ENCODE data around the gene ASIC2.

Gene ASIC2

GRCh38 chr17:33099252-33099651, 193.8 kb downstream of the ASIC2 start:
- TF ChIP-seq REST (IDR thresholded peaks at IDR 0.05; ENCODE audit: insufficient replicate concordance, low read depth) (no peak), GABPA (IDR thresholded peaks at IDR 0.05; ENCODE audit: low read depth) (no peak), SPI1 (IDR thresholded peaks at IDR 0.05; ENCODE audit: borderline replicate concordance, low read depth) (no peak), POLR2AphosphoS5 (IDR thresholded peaks at IDR 0.05; ENCODE audit: low read depth) (no peak), CTCF (IDR thresholded peaks at IDR 0.05; ENCODE audit: insufficient read depth, low read length) (no peak)
- Histone ChIP-seq H3K27ac (replicated peaks) (no peak overlapping the region), H3K4me3 (replicated peaks; ENCODE audit: insufficient read depth, low read length) (no peak overlapping the region), H3K27me3 (ENCODE audit: insufficient read depth, poor library complexity, severe bottlenecking) (no peaks in the 10 kb centered on the region)
- DNase-seq (ENCODE audit: low read depth in 1 of 2, low spot score in 1 of 2): no peak

- no peaks in the 10 kb centered on the region for H3K27me3 ChIP-seq (ENCODE audit: insufficient read depth, poor library complexity, severe bottlenecking)
- TF ChIP-seq GABPA (IDR thresholded peaks at IDR 0.05; ENCODE audit: low read depth): no peak
- no peak for TF ChIP-seq REST (IDR thresholded peaks at IDR 0.05; ENCODE audit: insufficient replicate concordance, low read depth)
- no peak for TF ChIP-seq CTCF (IDR thresholded peaks at IDR 0.05; ENCODE audit: insufficient read depth, low read length)
- TF ChIP-seq POLR2AphosphoS5 (IDR thresholded peaks at IDR 0.05; ENCODE audit: low read depth): no peak
- TF ChIP-seq SPI1 (IDR thresholded peaks at IDR 0.05; ENCODE audit: borderline replicate concordance, low read depth): no peak
- H3K27ac ChIP-seq (replicated peaks): no peak overlapping the region
- DNase-seq (ENCODE audit: low read depth in 1 of 2, low spot score in 1 of 2): no peak
- H3K4me3 ChIP-seq (replicated peaks; ENCODE audit: insufficient read depth, low read length): no peak overlapping the region
These were observed 195.7 kb downstream of the ASIC2 start for GRCh38 chr17:33097411-33097810.

GRCh38 chr17:33096161-33096560, 196.9 kb downstream of the ASIC2 start:
- no peak overlapping the region for H3K4me3 ChIP-seq (replicated peaks; ENCODE audit: insufficient read depth, low read length)
- no peak for DNase-seq (ENCODE audit: low read depth in 1 of 2, low spot score in 1 of 2)
- TF ChIP-seq SPI1 (IDR thresholded peaks at IDR 0.05; ENCODE audit: borderline replicate concordance, low read depth): no peak
- TF ChIP-seq REST (IDR thresholded peaks at IDR 0.05; ENCODE audit: insufficient replicate concordance, low read depth): no peak
- no peak for TF ChIP-seq POLR2AphosphoS5 (IDR thresholded peaks at IDR 0.05; ENCODE audit: low read depth)
- TF ChIP-seq CTCF (IDR thresholded peaks at IDR 0.05; ENCODE audit: insufficient read depth, low read length): no peak
- no peak for TF ChIP-seq GABPA (IDR thresholded peaks at IDR 0.05; ENCODE audit: low read depth)
- H3K27ac ChIP-seq (replicated peaks): no peak overlapping the region
- H3K27me3 ChIP-seq (ENCODE audit: insufficient read depth, poor library complexity, severe bottlenecking): no peaks in the 10 kb centered on the region

Data from HL-60 (cell line).